GM18861 (cell line): ENCODE measurements around the gene SKIC2.
A peak's percentile ranks its signal among the peaks of the same experiment; 100 is the strongest.
"Not testable (repeated sequence)": the region's sequence is repeated elsewhere in the genome, so short reads cannot be mapped to it uniquely, and the experiment has no call there.

ENCODE experiments used
- ATAC-seq: cut with Tn5 transposase; IDR thresholded peaks from one replicate; pipeline ENCODE4 v1.9.1; 2021; ENCODE audit not compliant: unreplicated experiment

SKIC2 gene

GRCh38 chr6:31968791-31969711 lies 10.1 kb downstream of the SKIC2 start:
- ATAC-seq: no peak

- ATAC-seq: no peak
Measured at GRCh38 chr6:31969712-31970603, 11.0 kb downstream of the SKIC2 start.

DNA sequence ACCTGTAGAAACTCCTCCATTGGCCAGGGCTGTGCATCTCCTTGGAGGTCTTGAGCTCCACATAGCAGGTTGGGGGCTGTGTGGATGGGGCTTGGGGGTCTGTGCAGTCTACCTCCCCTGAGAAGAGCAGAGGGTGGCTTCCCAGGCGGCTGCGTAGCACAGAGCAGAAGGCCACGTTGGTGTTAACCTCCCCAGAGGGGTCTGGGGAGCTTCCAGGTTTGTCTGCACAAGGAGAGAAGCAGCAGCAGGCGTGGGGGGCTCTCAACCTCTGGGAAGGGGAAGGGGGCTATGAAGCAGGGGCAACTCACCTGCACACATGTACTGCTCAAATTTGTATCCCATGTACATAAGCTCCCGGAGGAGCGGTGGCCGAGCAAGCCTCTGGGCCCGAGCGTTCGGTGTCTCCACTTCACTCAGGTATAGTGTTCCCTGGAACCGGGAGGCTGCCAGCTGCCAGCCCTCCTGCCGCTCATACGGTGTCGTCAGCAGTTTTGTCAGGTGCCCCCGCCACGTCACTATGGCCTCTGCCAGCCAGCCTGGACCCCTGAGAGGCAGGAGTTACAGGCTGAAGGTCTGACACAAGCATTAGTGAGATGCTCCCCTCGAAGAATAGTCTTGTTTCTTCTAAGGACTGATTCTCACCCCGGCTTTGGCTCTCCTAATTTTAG lies 11.8 kb downstream of the SKIC2 start:
- ATAC-seq: no peak

DNA sequence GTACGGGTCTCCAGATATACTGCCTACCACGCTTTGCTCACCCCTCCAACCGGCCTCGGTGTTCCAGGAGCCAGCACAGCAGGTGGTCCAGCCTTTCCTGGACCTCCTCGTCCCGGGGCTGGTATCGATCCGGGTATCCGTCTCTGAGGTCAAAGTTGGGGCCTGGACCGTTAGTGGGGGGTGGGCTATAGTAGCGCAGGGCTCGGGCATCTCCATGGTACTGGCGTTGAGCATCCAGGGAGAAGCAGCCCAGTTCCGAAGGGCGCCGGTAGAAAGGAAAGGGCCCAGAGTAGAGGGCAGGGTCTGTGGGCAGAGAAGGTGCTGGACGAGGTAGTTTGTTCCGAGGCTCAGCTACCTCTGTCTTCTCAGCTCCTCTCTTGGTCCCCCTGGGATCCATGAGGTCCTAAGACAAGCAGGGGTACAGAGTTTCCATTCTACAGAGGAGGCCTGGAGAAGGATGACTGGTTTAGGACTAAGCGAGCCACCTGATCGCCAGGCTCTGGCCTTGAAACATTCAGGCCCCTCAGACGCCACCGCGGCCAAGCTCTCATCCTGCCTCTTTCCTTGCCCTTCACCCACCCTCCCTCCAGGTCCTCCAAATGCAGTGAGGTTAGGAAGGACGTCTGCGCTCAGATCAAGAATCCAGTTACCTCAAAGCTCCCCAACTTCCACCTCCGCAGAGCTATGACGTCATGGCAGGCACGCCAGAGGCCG lies 12.5 kb downstream of the SKIC2 start:
- no peak for ATAC-seq

GRCh38 chr6:31971993-31972708 lies 13.2 kb downstream of the SKIC2 start, which contains the start of gene DXO:
Gene DXO, minus strand, starts transcription at chr6:31972138. Its CDS starts 463 bp downstream, at chr6:31971675.
- peak; percentile 76 for ATAC-seq

DNA sequence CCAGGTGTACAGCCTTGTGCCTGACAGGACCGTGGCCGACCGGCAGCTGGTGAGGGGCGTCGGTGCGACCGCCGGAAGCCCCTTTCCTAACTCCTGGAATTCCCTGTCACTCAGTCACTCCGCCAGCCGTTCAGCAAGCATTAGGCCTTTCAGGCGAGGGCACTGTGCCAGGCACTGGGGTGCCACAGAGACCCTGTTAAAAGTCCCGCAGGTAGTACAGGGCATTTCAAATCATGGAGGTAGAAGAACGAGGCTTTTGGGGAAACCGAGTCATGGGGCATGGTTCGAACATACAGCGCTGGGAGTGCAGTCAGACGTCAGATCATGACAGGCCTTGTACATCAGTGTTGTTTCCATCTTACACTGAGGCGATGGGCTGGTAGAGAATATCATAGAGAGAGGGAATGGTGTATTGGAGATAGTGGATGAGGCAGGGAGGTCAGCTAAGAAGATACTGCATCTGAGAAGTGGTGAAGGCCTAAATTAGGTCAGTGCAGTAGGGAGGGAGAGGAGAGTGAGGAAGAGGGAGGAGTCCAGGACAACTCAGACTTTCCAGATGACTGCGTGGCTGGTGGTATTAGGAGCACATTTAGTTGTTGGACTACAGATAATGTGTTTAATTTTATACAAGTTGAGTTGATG lies 13.9 kb downstream of the SKIC2 start:
- no peak for ATAC-seq

- not testable (repeated sequence) for ATAC-seq
Measured at GRCh38 chr6:31976065-31976464, 17.1 kb downstream of the SKIC2 start.

- ATAC-seq: no peak
Measured at GRCh38 chr6:31977816-31978431, 18.9 kb downstream of the SKIC2 start.

DNA sequence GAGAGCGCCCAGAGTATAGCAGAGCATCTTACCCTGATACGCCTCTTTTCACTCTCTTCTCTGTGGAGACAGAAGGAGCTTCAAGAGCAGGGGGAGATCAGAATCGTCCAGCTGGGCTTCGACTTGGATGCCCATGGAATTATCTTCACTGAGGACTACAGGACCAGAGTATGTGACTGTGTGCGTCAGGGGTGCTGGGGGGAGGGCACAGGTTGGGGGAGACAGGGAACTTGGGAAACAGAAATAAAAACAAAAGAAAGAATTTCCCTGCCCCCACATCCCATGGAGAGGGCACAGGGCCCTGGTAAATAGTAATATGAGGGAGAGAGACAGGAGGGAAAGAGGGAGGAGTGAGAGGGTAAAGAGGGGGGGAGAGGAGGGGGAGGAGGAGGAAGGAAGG lies 19.9 kb downstream of the SKIC2 start:
- ATAC-seq: no peak

- no peak for ATAC-seq
Measured at GRCh38 chr6:31979238-31979898, 20.4 kb downstream of the SKIC2 start.

GRCh38 chr6:31980195-31980876 lies 21.4 kb downstream of the SKIC2 start:
- ATAC-seq: not testable (repeated sequence)

GRCh38 chr6:31980998-31981397 lies 22.0 kb downstream of the SKIC2 start:
- ATAC-seq: not testable (repeated sequence)

DNA sequence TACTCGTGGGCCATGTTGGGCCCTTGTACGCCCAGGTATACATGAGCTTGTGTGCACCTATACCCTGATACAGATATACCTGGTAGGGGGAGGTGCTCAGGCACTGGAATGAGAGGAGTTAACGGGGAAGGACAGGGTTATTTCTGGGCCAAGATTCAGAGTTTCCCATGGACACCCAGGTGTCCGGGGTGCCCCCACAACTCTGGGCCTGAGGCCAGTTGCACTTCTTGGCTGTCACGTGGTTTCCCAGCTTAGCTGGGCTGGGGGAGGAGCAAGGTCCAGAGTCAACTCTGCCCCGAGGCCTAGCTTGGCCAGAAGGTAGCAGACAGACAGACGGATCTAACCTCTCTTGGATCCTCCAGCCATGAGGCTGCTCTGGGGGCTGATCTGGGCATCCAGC lies 22.8 kb downstream of the SKIC2 start, which contains the start of gene C4A:
C4A (plus strand) TSS at position 314 of the 400 bp plus-strand sequence; CDS start at position 365, 51 bp downstream.
- not testable (repeated sequence) for ATAC-seq

GRCh38 chr6:31989363-31989762 lies 30.4 kb downstream of the SKIC2 start:
- ATAC-seq: not testable (repeated sequence)

- ATAC-seq: not testable (repeated sequence)
Measured at GRCh38 chr6:31994421-31994820, 35.4 kb downstream of the SKIC2 start.

DNA sequence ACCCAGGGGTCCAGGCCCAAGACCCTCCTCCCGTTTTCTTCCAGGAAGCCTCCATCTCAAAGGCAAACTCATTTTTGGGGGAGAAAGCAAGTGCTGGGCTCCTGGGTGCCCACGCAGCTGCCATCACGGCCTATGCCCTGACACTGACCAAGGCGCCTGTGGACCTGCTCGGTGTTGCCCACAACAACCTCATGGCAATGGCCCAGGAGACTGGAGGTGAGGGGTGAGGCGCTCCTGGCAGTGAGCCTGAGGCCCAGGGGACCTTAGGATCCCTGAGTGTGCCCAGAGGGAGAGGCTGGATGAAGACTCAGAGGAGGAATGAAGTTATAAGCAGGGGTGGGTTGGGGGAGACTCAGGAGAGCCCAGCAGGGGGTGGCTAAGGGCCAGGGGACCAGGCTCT lies 37.4 kb downstream of the SKIC2 start:
- not testable (repeated sequence) for ATAC-seq

GRCh38 chr6:32002546-32003268 lies 43.7 kb downstream of the SKIC2 start:
- ATAC-seq: not testable (repeated sequence)
